Measurements from ENCODE around the gene COA5. TPM values are rescaled to one million over a fixed set of nuclear protein-coding genes. Genes with fewer than 3 reads are reported as not detected.

The COA5 gene
- total RNA-seq, 1 donor: 17.4 TPM

GRCh38 chr2:98570356-98570755 lies 38.0 kb downstream of the COA5 start:
- H3K36me3 ChIP-seq (ENCODE audit: insufficient read depth, low read length): no peaks in the 10 kb centered on the region
- no peaks in the 10 kb centered on the region for H3K9me3 ChIP-seq (ENCODE audit: low read depth, low read length)
- peaks cover 11% of the 10 kb centered on the region for H3K4me1 ChIP-seq (ENCODE audit: insufficient read depth, low read length)
- no peak overlapping the region for H3K4me3 ChIP-seq (ENCODE audit: insufficient read depth, low read length)
- no peak overlapping the region for H3K4me2 ChIP-seq (ENCODE audit: insufficient read depth, low read length)
- DNase-seq (ENCODE audit: insufficient read length, low spot score, missing footprints): no peak
- no peak overlapping the region for H2AFZ ChIP-seq (ENCODE audit: low read length)
- H3K27ac ChIP-seq (ENCODE audit: low read depth, low read length): no peak overlapping the region
- no peaks in the 10 kb centered on the region for H3K79me2 ChIP-seq (ENCODE audit: insufficient read depth, low read length)
- TF ChIP-seq CTCF (IDR thresholded peaks at IDR 0.05; ENCODE audit: extremely low read depth, low read depth, low read length): no peak
- no peaks in the 10 kb centered on the region for H3K27me3 ChIP-seq (ENCODE audit: insufficient read depth, low read length)
- no peaks in the 10 kb centered on the region for H4K20me1 ChIP-seq (ENCODE audit: insufficient read depth, low read length)

- no peaks in the 10 kb centered on the region for H3K36me3 ChIP-seq (ENCODE audit: insufficient read depth, low read length)
- no peak overlapping the region for H3K4me3 ChIP-seq (ENCODE audit: insufficient read depth, low read length)
- H3K9me3 ChIP-seq (ENCODE audit: low read depth, low read length): no peaks in the 10 kb centered on the region
- H3K27ac ChIP-seq (ENCODE audit: low read depth, low read length): no peak overlapping the region
- H3K79me2 ChIP-seq (ENCODE audit: insufficient read depth, low read length): no peaks in the 10 kb centered on the region
- H3K4me1 ChIP-seq (ENCODE audit: insufficient read depth, low read length): peaks cover 11% of the 10 kb centered on the region
- no peak for DNase-seq (ENCODE audit: insufficient read length, low spot score, missing footprints)
- no peaks in the 10 kb centered on the region for H4K20me1 ChIP-seq (ENCODE audit: insufficient read depth, low read length)
- no peak overlapping the region for H2AFZ ChIP-seq (ENCODE audit: low read length)
- no peaks in the 10 kb centered on the region for H3K27me3 ChIP-seq (ENCODE audit: insufficient read depth, low read length)
- no peak for TF ChIP-seq CTCF (IDR thresholded peaks at IDR 0.05; ENCODE audit: extremely low read depth, low read depth, low read length)
- no peak overlapping the region for H3K4me2 ChIP-seq (ENCODE audit: insufficient read depth, low read length)
These were observed 38.4 kb downstream of the COA5 start for GRCh38 chr2:98569915-98570314.

- Histone ChIP-seq H3K4me3 (ENCODE audit: insufficient read depth, low read length) (no peak overlapping the region), H3K4me2 (ENCODE audit: insufficient read depth, low read length) (no peak overlapping the region), H3K36me3 (ENCODE audit: insufficient read depth, low read length) (no peaks in the 10 kb centered on the region), H3K27me3 (ENCODE audit: insufficient read depth, low read length) (no peaks in the 10 kb centered on the region), H3K79me2 (ENCODE audit: insufficient read depth, low read length) (no peaks in the 10 kb centered on the region), H4K20me1 (ENCODE audit: insufficient read depth, low read length) (no peaks in the 10 kb centered on the region), H3K9me3 (ENCODE audit: low read depth, low read length) (no peaks in the 10 kb centered on the region), H3K4me1 (ENCODE audit: insufficient read depth, low read length) (peaks cover 11% of the 10 kb centered on the region), H3K27ac (ENCODE audit: low read depth, low read length) (no peak overlapping the region), H2AFZ (ENCODE audit: low read length) (no peak overlapping the region)
- TF ChIP-seq CTCF (IDR thresholded peaks at IDR 0.05; ENCODE audit: extremely low read depth, low read depth, low read length): peak; percentile 79
- DNase-seq (ENCODE audit: insufficient read length, low spot score, missing footprints): peak; percentile 96
These were observed 39.0 kb downstream of the COA5 start for GRCh38 chr2:98569197-98569793.

- no peak overlapping the region for H3K4me2 ChIP-seq (ENCODE audit: insufficient read depth, low read length)
- H3K36me3 ChIP-seq (ENCODE audit: insufficient read depth, low read length): no peaks in the 10 kb centered on the region
- H3K4me3 ChIP-seq (ENCODE audit: insufficient read depth, low read length): no peak overlapping the region
- DNase-seq (ENCODE audit: insufficient read length, low spot score, missing footprints): peak; percentile 94
- H3K79me2 ChIP-seq (ENCODE audit: insufficient read depth, low read length): no peaks in the 10 kb centered on the region
- H3K27me3 ChIP-seq (ENCODE audit: insufficient read depth, low read length): no peaks in the 10 kb centered on the region
- TF ChIP-seq CTCF (IDR thresholded peaks at IDR 0.05; ENCODE audit: extremely low read depth, low read depth, low read length): no peak
- peaks cover 11% of the 10 kb centered on the region for H3K4me1 ChIP-seq (ENCODE audit: insufficient read depth, low read length)
- no peaks in the 10 kb centered on the region for H4K20me1 ChIP-seq (ENCODE audit: insufficient read depth, low read length)
- no peaks in the 10 kb centered on the region for H3K9me3 ChIP-seq (ENCODE audit: low read depth, low read length)
- no peak overlapping the region for H2AFZ ChIP-seq (ENCODE audit: low read length)
- peak overlapping the region; percentile 13 for H3K27ac ChIP-seq (ENCODE audit: low read depth, low read length)
These were observed 40.0 kb downstream of the COA5 start for GRCh38 chr2:98568161-98568956.

All from osteoblast (primary cell).